ENCODE measurements around the gene BMPR1A. TPM values are rescaled to one million over a fixed set of nuclear protein-coding genes. Genes with fewer than 3 reads are reported as not detected.

Gene BMPR1A
- total RNA-seq, 2 donors from 2014 or later, result 53.9 to 58.1 TPM

DNA sequence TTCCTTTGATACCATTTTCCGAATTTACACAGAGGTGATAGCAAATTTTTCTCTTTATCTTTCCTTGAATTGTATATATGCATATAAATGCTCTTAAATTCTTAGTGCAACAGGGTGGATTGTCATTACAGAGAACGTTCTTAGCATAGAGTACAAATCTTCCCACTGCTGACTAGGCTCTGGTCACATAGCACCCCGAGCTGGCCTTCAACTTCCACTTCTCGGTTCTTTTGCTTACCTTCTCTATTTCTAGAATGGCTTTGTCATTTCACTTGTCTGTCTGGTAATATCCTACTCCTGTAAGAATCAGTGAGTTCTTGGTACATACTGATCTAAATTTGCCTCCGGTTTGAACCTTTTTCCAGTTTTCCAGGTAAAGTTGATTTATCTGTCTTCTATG is 225.3 kb downstream of the BMPR1A start:
- no peaks in the 10 kb centered on the region for H3K36me3 ChIP-seq
- no peaks in the 10 kb centered on the region for H3K4me1 ChIP-seq (replicated peaks)
- no peaks in the 10 kb centered on the region for H3K27me3 ChIP-seq (replicated peaks; ENCODE audit: insufficient read depth)
- H3K27ac ChIP-seq, result no peak overlapping the region
- intact Hi-C loops (cut with DNase I), result no loop called here
- no peaks in the 10 kb centered on the region for H3K9me3 ChIP-seq
- 88% methylated on average over 5 of the region's 5 CpGs for WGBS
- TF ChIP-seq, protein P1, sequence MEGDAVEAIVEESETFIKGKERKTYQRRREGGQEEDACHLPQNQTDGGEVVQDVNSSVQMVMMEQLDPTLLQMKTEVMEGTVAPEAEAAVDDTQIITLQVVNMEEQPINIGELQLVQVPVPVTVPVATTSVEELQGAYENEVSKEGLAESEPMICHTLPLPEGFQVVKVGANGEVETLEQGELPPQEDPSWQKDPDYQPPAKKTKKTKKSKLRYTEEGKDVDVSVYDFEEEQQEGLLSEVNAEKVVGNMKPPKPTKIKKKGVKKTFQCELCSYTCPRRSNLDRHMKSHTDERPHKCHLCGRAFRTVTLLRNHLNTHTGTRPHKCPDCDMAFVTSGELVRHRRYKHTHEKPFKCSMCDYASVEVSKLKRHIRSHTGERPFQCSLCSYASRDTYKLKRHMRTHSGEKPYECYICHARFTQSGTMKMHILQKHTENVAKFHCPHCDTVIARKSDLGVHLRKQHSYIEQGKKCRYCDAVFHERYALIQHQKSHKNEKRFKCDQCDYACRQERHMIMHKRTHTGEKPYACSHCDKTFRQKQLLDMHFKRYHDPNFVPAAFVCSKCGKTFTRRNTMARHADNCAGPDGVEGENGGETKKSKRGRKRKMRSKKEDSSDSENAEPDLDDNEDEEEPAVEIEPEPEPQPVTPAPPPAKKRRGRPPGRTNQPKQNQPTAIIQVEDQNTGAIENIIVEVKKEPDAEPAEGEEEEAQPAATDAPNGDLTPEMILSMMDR (IDR thresholded peaks at IDR 0.05), result no peak
- TF ChIP-seq POLR2A (IDR thresholded peaks at IDR 0.05) (no peak), POLR2AphosphoS5 (IDR thresholded peaks at IDR 0.05) (no peak)
- no peak for DNase-seq (ENCODE audit: low spot score)
- H3K4me3 ChIP-seq, result no peak overlapping the region

Small RNA genes within 50 kb of the gene (small RNA-seq; reads per million reads assigned to genes)
- 0 reads per million in 2 donors for gene RNU1-19P

Other genes with a start within 250 kb of the BMPR1A start
- 10 to 100 TPM; 29.6 to 46.8 TPM for gene WAPL, start 234.8 kb upstream of the BMPR1A start, total RNA-seq
- gene OPN4, start 102.1 kb upstream of the BMPR1A start, total RNA-seq, result not detected
- 10 to 100 TPM; 10.8 to 13.0 TPM for gene LDB3, start 88.1 kb upstream of the BMPR1A start, total RNA-seq
- gene MMRN2, start 201.0 kb downstream of the BMPR1A start, total RNA-seq, result 10 to 100 TPM; 24.6 to 26.1 TPM
- gene SNCG, start 202.0 kb downstream of the BMPR1A start, total RNA-seq, result 10 to 100 TPM; 38.5 to 46.6 TPM
- gene ADIRF, start 211.9 kb downstream of the BMPR1A start, total RNA-seq, result 100 to 1,000 TPM; 128 to 347 TPM